PC-9 (cell line): ENCODE data around the gene ARHGAP28. TPM values are rescaled to one million over a fixed set of nuclear protein-coding genes. Genes with fewer than 3 reads are reported as not detected.

Experiments used
- BruUV-seq: library from RNA; stranded (reverse); fragments of 400-500 nt; replicated peaks from 2 replicates; lab custom pipeline; 2021; lab: Mats Ljungman, UMichigan
- CTCF ChIA-PET: fragments of 300-600 bp; sonication (Branson Sonifier 250); formaldehyde crosslinking; loops from one replicate; lab custom pipeline; 2022; ENCODE audit warnings: antibody characterized with exemption; lab: Charles Lee
- POLR2A ChIA-PET: fragments of 300-600 bp; sonication (Branson Sonifier 250); formaldehyde crosslinking; loops from one replicate; lab custom pipeline; 2022; ENCODE audit warnings: antibody characterized with exemption; ENCODE audit not compliant: unreplicated experiment; lab: Charles Lee
- DNase-seq, 2 experiments: peaks; one replicate each; pipeline versions ENCODE4 v3.0.0 to v3.0.0-alpha.2; 2015 to 2022; ENCODE audit warnings: mixed read lengths in 1 of 2
- H2AFZ ChIP-seq: fragments of 200-600 bp; sonication (generic); 2 replicates; pipeline ENCODE4 v1.8.1; 2017; ENCODE audit warnings: antibody characterized with exemption
- H3F3A ChIP-seq: fragments of 200-600 bp; sonication (generic); 2 replicates; pipeline ENCODE4 v1.8.1; 2017; ENCODE audit warnings: antibody characterized with exemption, mild to moderate bottlenecking, low read depth; ENCODE audit not compliant: insufficient read depth
- H3K27ac ChIP-seq: fragments of 200-600 bp; sonication (generic); 2 replicates; pipeline ENCODE4 v1.6.1; 2016; ENCODE audit warnings: mixed run types
- H3K27me3 ChIP-seq: fragments of 200-600 bp; sonication (generic); 2 replicates; pipeline ENCODE4 v1.6.1; 2016; ENCODE audit warnings: low read depth, mixed run types; ENCODE audit not compliant: insufficient read depth
- H3K36me3 ChIP-seq: fragments of 200-600 bp; sonication (generic); 2 replicates; pipeline ENCODE4 v1.6.1; 2016; ENCODE audit warnings: low read depth, mixed run types
- H3K4me1 ChIP-seq: fragments of 200-600 bp; sonication (generic); replicated peaks from 2 replicates; pipeline ENCODE4 v1.6.1; 2016; ENCODE audit warnings: mixed run types; ENCODE audit not compliant: insufficient read depth
- H3K4me2 ChIP-seq: fragments of 200-600 bp; sonication (generic); 2 replicates; pipeline ENCODE4 v1.6.1; 2017; ENCODE audit warnings: mixed run types
- H3K4me3 ChIP-seq: fragments of 200-600 bp; sonication (generic); 2 replicates; pipeline ENCODE4 v1.6.1; 2016; ENCODE audit warnings: mixed run types
- H3K79me2 ChIP-seq: fragments of 200-600 bp; sonication (generic); 2 replicates; pipeline ENCODE4 v1.6.1; 2017; ENCODE audit warnings: low read depth, mixed run types
- H3K9me2 ChIP-seq: fragments of 200-600 bp; sonication (generic); 2 replicates; pipeline ENCODE4 v1.8.1; 2017; ENCODE audit warnings: mild to moderate bottlenecking; ENCODE audit not compliant: insufficient read depth
- H3K9me3 ChIP-seq: fragments of 200-600 bp; sonication (generic); 2 replicates; pipeline ENCODE4 v1.8.1; 2016; ENCODE audit warnings: low read depth; ENCODE audit not compliant: insufficient read depth
- H4K20me1 ChIP-seq: fragments of 200-600 bp; sonication (generic); 2 replicates; pipeline ENCODE4 v1.8.1; 2017; ENCODE audit not compliant: insufficient read depth
- EZH2 ChIP-seq: fragments of 200-600 bp; sonication (generic); IDR thresholded peaks from 2 replicates; pipeline ENCODE4 v1.8.0; 2017; ENCODE audit warnings: antibody characterized with exemption, low read depth
- intact Hi-C: fragments of 100-400 bp; cut with micrococcal nuclease; formaldehyde crosslinking; loops from one replicate; pipeline ENCODE4 v1.10.0; 2022; ENCODE audit not compliant: unreplicated experiment
- total RNA-seq: library from RNA; stranded (reverse); gene quantifications from 2 replicates; pipeline ENCODE4 v1.2.3, GENCODE V29; 2021
- TF ChIP-seq, protein P1 (sequence below): fragments of 200-600 bp; sonication (generic); conservative IDR thresholded peaks from 2 replicates; pipeline ENCODE4 v1.6.1; 2017; ENCODE audit warnings: mixed run types, antibody characterized with exemption, mild to moderate bottlenecking, moderate library complexity

The ARHGAP28 gene
- total RNA-seq, 1 experiment from 2014 or later = not detected

DNA sequence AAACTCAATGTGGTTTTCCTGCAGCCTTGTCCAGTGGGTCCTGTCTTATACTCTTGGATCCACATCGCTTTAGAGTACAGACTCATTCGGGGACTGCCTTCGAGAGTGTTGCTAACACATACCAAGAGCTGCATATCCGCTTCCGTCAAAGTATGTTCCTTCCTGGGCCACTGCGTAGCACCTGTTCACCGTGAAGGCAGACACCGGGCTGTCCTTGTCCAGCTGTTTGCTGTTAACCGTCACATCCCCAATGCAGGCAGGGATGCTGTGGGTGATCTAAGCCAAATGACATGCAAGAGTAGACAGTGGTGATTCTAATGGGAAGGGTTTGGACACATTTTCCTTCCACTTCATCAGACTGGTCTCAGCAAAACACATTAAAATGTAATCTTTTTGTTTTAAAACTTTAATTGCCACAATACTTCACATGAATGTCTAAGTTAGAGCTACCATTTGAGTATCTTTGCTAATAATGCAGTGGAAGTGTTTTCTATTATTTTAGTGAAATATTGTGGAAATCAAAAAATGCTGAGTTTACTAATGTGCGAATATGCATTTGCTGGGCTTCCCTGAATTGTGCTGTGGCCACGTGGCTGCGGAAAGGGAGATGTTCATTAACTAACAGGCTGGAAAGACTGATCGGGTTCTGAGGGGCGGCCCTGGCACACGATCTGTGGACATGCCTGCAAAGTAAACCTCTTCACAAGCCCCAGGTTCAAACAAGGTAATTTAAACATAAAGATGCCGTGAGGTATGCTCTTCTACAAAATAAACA, 219.0 kb downstream of the ARHGAP28 start:
- no peaks in the 10 kb centered on the region for H3K4me1 ChIP-seq
- no TSS peak for BruUV-seq
- intact Hi-C loops = no loop called here
- H3K4me2 ChIP-seq = no peak overlapping the region
- DNase-seq = no peak
- no peaks in the 10 kb centered on the region for H4K20me1 ChIP-seq
- H2AFZ ChIP-seq = no peak overlapping the region
- no peaks in the 10 kb centered on the region for H3K9me3 ChIP-seq
- no peaks in the 10 kb centered on the region for H3K36me3 ChIP-seq
- no peak overlapping the region for H3K27ac ChIP-seq
- H3K79me2 ChIP-seq = no peaks in the 10 kb centered on the region
- ChIA-PET CTCF (no interaction called here), POLR2A (no interaction called here)
- TF ChIP-seq EZH2 = no peak
- TF ChIP-seq, protein P1, sequence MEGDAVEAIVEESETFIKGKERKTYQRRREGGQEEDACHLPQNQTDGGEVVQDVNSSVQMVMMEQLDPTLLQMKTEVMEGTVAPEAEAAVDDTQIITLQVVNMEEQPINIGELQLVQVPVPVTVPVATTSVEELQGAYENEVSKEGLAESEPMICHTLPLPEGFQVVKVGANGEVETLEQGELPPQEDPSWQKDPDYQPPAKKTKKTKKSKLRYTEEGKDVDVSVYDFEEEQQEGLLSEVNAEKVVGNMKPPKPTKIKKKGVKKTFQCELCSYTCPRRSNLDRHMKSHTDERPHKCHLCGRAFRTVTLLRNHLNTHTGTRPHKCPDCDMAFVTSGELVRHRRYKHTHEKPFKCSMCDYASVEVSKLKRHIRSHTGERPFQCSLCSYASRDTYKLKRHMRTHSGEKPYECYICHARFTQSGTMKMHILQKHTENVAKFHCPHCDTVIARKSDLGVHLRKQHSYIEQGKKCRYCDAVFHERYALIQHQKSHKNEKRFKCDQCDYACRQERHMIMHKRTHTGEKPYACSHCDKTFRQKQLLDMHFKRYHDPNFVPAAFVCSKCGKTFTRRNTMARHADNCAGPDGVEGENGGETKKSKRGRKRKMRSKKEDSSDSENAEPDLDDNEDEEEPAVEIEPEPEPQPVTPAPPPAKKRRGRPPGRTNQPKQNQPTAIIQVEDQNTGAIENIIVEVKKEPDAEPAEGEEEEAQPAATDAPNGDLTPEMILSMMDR = no peak
- peaks cover 95% of the 10 kb centered on the region for H3K27me3 ChIP-seq
- no peaks in the 10 kb centered on the region for H3F3A ChIP-seq
- H3K9me2 ChIP-seq = no peaks in the 10 kb centered on the region
- H3K4me3 ChIP-seq = no peak overlapping the region

DNA sequence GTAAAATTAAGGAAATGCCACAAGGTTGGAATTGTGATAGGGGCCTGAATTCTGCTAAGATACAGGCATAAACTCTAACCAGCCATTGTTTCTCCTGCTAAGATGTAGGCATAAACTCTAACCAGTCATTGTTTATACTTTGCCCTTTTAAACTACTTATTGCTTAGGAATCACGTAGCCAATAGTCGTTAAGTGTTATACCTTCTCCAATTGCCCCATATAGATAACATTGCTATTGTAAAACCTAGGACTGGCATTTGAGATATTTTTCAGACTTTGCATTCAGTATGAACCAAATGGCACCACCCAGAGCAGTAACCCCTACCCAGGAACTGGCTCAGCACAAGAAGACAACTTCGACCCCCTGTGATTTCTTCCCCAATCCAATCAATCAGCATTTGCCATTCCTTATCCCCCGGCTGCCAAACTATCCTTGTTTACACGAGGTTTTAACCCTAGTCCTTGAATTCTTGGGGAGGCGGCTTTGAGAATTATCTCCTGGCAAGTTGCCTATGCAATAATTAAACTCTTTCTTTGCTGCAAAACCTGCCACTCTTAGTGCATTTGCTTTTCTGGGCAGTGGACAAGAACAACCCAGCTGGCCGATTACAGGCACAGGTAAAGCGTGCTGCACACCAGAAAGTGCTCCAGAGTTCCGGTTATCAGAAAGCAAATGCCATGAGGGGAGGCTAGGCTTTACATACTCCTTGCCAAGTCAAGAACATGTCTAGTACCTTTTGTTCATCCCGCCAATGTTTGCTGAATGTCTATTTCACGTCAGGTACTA, 220.5 kb downstream of the ARHGAP28 start:
- no TSS peak for BruUV-seq
- H3F3A ChIP-seq = no peaks in the 10 kb centered on the region
- H2AFZ ChIP-seq = no peak overlapping the region
- no peak for DNase-seq
- no peaks in the 10 kb centered on the region for H4K20me1 ChIP-seq
- H3K27me3 ChIP-seq = peaks cover 98% of the 10 kb centered on the region
- ChIA-PET CTCF (no interaction called here), POLR2A (no interaction called here)
- no peaks in the 10 kb centered on the region for H3K9me3 ChIP-seq
- no peaks in the 10 kb centered on the region for H3K4me1 ChIP-seq
- H3K4me2 ChIP-seq = no peak overlapping the region
- no peak overlapping the region for H3K27ac ChIP-seq
- TF ChIP-seq, protein P1 = no peak
- no peak for TF ChIP-seq EZH2
- no peaks in the 10 kb centered on the region for H3K36me3 ChIP-seq
- no peaks in the 10 kb centered on the region for H3K79me2 ChIP-seq
- H3K4me3 ChIP-seq = no peak overlapping the region
- intact Hi-C loops = no loop called here
- H3K9me2 ChIP-seq = no peaks in the 10 kb centered on the region

DNA sequence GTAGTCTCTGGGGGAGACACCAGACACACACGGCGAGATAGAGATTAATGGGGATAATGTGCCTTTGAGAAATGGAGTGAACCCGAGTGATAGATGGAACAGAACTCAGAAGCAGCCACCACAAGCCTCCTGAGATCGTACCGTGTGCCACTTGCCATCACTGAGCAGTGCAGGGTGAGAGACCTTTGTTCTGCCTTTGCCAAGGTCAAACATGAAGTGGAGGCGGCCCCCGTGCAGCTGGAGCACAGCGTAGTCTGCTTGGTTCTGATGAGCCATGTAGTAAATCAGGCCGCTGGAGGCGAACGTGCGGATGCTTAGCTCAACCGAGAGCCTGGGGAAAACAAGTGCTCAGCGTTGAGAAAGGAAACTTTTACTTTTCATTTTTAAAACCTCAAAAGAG, 221.1 kb downstream of the ARHGAP28 start:
- Histone ChIP-seq H3K9me2 (no peaks in the 10 kb centered on the region), H4K20me1 (no peaks in the 10 kb centered on the region), H3K27ac (no peak overlapping the region), H3K4me3 (no peak overlapping the region), H3F3A (no peaks in the 10 kb centered on the region), H3K9me3 (no peaks in the 10 kb centered on the region), H3K79me2 (no peaks in the 10 kb centered on the region), H3K4me2 (no peak overlapping the region), H2AFZ (no peak overlapping the region), H3K27me3 (peaks cover 98% of the 10 kb centered on the region), H3K4me1 (no peaks in the 10 kb centered on the region), H3K36me3 (no peaks in the 10 kb centered on the region)
- TF ChIP-seq, protein P1 = no peak
- TF ChIP-seq EZH2 = no peak
- ChIA-PET POLR2A (no interaction called here), CTCF (no interaction called here)
- intact Hi-C loops = no loop called here
- no peak for DNase-seq
- no TSS peak for BruUV-seq
